ENCODE data around the gene AQP12B.

DNA sequence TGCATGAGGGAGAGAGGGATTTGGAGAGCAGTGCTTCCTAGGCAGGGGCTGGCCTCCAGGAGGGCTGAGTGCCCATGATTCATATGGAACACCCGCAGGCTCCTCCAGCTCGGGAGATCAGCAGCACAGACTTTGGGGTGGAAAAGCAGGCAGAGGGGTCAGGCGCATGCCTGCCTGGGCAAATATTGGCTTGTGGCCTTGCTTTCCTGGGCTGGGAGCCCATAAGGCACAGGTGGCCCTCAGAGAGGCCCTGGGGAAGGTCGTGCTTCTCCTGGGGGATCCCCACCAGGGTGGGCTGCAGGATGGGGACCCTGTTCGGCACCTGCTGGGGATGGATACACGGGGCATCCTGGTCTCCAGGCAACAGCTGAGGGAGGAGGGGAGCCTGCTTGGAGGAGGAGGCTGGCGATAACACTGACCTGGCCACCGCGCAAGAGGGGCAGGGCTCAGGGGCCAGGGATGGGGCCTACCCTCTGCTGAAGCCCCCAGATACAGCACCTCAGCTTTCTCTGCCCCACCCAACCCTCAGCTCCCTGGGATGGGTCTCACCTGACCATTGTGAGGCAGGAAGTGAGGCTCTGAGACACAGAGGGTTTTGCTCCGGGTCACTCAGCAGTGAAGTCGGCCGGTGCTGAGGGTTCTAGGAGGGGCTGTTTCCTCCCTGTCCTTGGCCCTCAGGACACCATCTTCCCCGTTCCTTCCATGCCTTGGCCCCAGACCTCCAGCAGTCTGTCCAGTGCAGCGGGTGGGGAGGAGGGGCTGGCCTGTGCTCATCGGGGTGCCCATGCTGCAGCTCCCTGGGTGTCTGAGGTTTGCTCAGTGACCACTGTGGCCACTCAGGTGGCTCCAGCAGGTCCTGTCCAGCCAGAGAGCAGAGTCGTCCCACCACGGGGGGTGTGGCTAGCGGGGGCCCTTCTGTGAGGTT lies 21.0 kb upstream of the AQP12B start:
- TF ChIP-seq POLR2A (IDR thresholded peaks at IDR 0.05; ENCODE audit: low read depth, low read length) (no peak), TAF1 (IDR thresholded peaks at IDR 0.05; ENCODE audit: borderline replicate concordance, low read depth, low read length) (no peak), POLR2AphosphoS5 (IDR thresholded peaks at IDR 0.05; ENCODE audit: low read depth, low read length) (no peak)
